GM21529 (cell line): ENCODE results near the gene KCNQ2.

Source experiments
- ATAC-seq: cut with Tn5 transposase; IDR thresholded peaks from one replicate; pipeline ENCODE4 v1.9.1; 2021; ENCODE audit not compliant: unreplicated experiment

The KCNQ2 gene

DNA sequence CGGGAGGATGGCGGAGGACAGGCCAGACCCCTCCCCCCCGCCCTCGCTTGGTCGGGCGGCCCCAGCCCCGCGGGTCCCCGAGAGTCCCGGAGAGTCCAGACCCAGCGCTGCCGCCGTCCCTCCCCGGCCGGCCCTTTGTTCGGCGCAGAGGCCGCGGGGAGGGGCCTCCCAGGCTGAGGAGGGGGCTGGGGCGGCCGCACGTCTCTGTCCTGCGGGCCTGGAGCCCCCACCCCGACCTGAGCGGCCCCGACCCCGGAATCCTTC, 806 bp downstream of the KCNQ2 start:
- ATAC-seq, result no peak

- no peak for ATAC-seq
Observed at GRCh38 chr20:63471002-63471716, 1.3 kb downstream of the KCNQ2 start.

DNA sequence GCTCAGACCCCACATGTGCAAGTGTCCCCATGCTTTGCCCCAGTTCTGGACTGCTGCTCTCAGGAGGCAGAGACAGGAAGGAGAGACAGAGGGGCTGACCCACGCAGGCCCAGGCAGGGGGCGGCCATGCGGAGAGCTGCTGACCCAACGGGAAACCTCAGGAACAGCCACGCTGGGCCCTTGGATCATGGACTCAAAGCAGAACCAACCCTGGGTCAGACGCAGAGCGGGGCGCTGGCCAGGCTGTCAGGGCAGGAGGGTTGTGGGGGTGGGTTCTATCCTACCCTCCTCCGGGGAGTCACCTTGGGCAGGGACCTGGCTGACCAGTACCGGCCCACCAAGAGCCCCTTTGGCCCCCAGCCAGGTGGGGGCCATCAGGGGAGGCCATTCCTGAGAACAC, 2.0 kb downstream of the KCNQ2 start:
- ATAC-seq, result no peak

GRCh38 chr20:63469713-63470101, 2.7 kb downstream of the KCNQ2 start:
- no peak for ATAC-seq

GRCh38 chr20:63469019-63469712, 3.3 kb downstream of the KCNQ2 start:
- no peak for ATAC-seq

DNA sequence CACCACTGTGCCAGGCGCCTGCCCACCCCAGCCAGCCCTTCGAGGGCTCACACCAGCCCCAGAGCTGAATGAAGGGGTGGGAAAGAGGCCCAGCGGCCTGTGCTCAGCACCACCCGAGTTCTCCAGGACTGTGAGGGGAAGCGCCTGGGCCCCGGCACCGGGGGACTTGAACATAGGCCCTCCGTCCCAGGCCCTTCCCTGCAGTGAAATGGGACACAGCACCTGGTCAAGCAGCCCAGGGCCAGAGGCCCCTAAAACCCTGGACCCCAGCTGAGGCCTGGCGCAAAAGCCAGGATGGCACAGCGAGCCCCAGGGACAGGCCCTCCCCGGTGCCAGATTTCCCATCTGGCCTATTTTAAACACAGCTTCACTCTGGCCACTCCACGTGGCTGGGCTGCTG, 4.0 kb downstream of the KCNQ2 start:
- ATAC-seq, result no peak

- ATAC-seq, result no peak
Observed at GRCh38 chr20:63467294-63468083, 5.0 kb downstream of the KCNQ2 start.

- no peak for ATAC-seq
Observed at GRCh38 chr20:63466861-63467260, 5.6 kb downstream of the KCNQ2 start.

- ATAC-seq, result no peak
Observed at GRCh38 chr20:63466250-63466825, 6.1 kb downstream of the KCNQ2 start.

DNA sequence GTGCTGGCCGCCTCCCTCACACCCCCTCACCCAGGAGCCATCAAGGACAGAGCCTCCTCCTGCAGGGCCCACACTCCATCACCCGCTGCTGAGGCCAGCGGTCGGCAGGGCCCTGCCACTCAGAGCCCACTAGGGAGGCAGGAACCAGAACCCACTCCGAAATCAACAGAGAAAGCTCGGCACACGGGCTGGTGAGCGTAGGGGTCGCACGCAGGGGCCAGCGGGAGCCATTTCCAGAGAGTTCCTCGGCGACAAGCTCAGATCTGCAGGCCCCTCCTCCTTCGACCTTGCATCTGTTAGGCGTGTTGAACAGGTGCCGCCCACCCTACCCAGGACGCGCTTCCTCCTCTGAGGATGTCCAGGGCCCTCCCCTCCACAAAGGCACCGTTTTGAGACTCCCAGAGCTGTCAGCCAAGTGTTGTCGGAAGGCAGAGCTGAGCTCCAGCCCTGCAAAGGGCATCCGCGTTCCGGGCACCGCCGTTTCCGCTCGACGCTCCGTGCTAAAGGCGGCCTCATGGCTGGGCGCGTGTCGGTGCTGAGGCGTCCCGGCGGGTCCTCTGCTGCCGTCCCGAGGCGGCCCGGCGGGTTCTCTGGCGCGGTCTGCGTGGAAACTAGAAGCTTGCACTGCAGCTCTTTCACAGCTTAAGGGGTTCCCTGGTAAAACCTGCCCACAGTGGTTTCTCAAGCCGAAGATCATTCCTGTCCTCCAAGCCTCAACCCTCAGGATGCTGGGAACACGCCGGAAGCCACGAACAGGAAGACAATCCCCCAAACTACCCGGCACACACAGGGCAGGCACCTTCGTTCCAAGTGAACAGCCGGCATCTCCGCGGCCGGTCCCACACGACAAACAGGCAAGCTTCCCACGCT, 6.8 kb downstream of the KCNQ2 start:
- ATAC-seq, result no peak

DNA sequence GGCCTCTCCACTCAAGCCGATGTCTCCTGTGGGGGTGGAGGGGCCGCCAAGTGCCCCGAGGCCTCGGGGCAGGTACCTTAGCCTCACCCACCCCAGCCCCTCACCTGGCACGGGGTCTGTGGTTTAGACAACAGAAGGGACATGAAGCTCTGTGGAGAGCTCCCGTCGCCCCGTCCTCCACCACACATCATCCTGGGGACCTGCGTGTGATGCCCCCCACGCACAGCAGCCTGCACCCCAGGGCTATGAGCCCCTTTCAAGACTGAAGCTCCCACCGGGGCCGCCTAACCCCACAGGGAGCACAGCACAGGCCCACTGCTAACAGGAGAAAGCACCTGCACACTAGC, 8.2 kb downstream of the KCNQ2 start:
- no peak for ATAC-seq

GRCh38 chr20:63463400-63464288, 8.8 kb downstream of the KCNQ2 start:
- no peak for ATAC-seq

DNA sequence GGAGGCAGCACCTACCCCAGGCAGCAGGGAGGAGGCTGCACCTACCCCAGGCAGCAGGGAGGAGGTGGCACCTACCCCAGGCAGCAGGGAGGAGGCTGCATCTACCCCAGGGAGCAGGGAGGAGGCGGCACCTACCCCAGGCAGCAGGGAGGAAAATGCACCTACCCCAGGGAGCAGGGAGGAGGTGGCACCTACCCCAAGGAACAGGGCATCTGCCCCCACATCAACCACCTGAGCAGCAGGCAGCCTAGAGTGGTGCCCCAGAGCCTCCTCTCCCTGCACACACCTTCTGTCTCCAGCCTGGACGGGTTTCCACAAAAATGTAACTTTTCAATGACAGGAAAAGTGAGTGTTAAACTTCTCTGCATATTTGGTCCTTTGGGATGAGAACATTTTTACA, 10.2 kb downstream of the KCNQ2 start:
- ATAC-seq, result no peak

DNA sequence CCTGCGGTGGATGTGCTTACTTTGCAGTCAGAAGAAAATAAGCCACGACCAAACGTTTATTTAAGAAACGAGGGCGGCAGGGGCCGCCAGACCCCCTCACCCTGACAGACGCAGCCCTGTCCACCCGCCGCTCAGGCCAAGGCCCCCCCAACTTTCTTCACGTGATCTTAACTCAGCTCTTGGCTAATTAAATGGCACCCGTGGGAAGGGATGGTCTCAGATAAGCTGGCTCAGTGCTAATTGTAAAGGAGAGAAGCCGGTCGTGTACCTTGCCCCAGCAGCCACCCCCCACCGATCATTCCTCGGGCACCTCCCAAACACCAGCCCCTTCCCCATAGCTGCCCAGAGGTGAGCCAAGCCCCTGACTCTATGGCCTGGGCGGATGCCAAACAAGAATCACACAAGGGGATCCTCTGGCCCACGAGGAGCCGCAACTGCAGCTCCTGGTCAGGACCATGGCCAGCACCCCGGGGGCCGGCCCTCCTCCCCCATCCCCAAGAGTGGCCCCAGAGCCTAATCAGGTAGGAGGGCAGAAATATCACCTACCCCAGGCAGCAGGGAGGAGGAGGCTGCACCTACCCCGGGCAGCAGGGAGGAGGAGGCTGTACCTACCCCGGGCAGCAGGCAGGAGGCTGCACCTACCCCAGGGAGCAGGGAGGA, 11.2 kb downstream of the KCNQ2 start:
- no peak for ATAC-seq

DNA sequence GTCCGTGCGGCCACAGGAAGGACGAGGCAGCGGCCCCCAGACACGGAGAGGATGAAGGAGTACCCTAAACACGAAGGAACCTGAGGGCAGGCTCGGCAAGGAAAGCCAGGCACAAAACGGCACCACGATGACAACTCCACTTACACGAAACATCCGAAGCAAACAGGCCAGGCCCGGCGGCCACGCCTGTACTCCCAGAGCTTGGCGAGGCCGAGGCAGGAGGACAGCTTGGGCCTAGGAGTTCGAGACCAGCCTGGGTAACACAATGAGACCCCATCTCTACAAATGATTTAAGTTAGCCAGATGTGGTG, 13.4 kb downstream of the KCNQ2 start:
- no peak for ATAC-seq

- no peak for ATAC-seq
Observed at GRCh38 chr20:63458170-63459069, 14.0 kb downstream of the KCNQ2 start.

GRCh38 chr20:63457737-63458136, 14.7 kb downstream of the KCNQ2 start:
- no peak for ATAC-seq

DNA sequence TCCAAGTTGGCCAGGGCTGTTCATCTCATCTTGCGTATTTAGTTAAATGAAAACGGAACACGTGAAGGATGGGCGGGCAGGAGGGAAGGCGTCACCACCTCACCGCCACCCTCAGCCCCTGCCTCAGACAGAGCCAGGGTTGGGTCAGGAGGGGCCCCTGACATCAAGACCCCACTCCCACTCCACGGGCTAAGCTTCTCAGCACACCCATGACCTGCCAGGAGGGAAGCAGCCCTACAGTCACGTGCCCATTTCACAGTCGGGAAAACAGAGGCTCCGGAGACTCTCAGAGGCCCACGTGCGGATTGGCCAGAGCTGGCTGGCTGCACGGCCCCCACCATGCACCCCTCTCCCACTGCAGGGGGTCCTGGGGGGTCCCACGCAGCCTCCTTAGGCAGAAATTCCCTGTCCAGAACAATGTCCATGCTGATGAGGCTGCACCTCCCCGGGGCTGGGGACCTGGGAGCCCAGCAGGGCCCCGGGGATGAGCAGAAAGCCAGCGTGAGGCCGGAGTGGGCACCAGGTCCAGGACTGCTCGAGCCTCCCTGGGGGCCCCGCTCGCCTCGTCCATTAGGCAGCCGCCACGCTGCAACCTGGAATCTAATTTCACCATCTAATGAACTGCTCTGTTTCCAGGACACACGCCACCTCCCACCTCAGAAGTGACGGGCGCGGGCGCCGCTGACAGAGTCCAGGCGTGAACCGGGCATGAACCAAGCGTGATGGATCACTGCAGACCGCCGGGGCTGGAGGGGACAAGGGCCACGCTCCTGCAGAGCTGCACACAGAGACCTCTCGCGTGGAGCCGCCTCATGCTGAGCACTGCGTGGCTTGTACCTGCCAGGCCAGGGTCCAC, 15.8 kb downstream of the KCNQ2 start:
- ATAC-seq, result no peak
